ENCODE measurements around the gene CLEC16A. TPM values are rescaled to one million over a fixed set of nuclear protein-coding genes. Genes with fewer than 3 reads are reported as not detected.

CLEC16A gene
- total RNA-seq, 1 donor from 2014 or later, result 20.4 TPM

DNA sequence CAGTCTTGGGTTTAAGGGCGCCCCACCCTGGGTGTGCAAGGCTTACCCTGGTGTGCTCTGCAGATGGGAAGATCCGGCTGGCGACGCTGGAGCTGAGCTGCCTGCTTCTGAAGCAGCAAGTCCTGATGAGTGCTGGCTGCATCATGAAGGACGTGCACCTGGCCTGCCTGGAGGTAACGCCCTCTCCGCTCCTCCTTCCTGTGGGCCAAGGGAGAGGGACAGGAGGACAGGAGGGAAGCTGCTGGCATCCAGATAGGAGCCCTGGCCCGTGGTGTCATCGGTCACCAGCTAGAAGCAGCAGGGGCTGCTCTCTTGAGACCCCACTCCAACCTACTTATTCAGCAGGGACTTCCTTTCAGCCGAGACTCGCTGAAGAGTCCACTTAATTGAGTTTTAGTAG lies 97.8 kb downstream of the CLEC16A start:
- DNase-seq, result no peak

DNA sequence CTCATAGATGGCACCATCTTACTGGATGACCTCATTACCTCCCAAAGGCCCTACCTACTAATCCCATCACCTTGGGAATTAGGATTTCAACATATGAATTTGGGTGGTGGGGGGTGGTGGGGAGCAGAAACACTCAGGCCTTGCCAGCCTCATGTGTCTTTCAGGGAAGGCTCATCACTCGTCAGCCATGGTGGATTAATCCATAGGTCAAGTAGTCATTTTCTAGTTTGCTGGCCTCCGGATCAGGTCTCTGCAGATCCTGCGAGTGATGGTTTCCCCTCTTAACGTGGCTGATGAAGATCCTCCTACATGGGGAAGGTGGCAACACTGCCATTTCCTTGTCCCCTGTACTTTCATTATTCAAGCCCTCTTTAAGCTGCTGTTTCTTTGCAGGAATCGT lies 101.1 kb downstream of the CLEC16A start:
- no peak for DNase-seq

DNA sequence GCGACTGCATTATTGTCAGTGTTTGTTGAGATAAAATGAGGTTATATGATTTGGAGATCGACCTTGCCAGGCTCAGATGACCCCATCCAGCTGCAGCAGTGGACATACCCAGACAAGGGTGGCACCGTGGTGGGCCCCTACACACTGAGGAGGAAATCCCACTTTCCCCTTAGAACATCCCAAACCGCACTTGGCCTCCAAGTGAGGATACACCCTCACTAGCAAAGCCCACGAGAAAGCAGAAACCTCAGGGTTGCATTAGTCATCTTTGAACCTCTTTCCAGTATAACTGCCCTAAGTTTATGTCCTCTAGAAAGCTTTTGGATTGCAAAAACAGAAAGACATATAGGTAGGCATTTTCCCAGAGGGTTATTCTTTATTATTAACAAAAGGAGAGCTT lies 101.5 kb downstream of the CLEC16A start:
- DNase-seq, result no peak

DNA sequence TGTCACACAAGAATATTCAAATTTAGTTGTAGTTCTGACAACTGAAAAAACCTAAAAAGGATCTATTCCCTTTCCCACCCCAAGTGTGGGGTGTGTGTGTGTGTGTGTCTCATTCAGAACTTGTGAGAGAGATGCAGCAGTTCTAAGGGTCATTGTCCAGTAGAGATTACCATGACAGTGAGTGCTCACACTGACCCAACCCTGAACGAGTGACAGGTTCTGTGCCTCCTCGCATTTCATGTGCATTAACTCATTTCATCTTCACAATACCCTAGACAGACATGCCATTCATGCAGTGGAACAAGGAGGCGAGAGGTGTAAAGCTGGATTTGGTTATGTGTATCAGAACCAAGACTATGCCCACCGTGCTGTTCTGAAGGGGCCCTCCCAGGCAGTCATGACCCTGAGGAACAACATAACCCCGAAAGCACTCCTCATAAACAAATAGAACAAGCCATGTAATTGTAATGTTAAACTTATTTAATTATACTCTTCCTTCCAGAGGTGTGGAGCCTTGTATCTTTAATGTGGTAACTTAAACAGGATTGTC lies 102.1 kb downstream of the CLEC16A start:
- no peak for DNase-seq

DNA sequence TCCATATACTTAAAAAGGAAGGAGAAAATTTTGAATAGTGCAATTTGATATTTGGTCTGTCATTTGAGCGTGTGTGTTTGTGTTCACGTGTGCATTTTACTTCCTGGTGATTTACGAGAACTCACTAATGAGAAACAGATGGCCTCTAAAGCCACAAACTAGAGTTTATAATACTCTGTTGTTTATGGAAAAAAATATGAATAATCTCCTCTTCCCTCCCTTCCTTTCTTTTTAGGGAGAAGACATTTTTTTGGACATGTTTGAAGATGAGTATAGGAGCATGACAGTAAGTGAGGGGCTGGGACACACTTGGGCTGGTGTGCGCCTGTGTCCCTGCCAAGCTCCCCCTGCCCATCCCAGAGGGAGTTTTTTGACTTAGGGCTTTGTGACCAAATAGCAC lies 102.7 kb downstream of the CLEC16A start:
- DNase-seq, result no peak

DNA sequence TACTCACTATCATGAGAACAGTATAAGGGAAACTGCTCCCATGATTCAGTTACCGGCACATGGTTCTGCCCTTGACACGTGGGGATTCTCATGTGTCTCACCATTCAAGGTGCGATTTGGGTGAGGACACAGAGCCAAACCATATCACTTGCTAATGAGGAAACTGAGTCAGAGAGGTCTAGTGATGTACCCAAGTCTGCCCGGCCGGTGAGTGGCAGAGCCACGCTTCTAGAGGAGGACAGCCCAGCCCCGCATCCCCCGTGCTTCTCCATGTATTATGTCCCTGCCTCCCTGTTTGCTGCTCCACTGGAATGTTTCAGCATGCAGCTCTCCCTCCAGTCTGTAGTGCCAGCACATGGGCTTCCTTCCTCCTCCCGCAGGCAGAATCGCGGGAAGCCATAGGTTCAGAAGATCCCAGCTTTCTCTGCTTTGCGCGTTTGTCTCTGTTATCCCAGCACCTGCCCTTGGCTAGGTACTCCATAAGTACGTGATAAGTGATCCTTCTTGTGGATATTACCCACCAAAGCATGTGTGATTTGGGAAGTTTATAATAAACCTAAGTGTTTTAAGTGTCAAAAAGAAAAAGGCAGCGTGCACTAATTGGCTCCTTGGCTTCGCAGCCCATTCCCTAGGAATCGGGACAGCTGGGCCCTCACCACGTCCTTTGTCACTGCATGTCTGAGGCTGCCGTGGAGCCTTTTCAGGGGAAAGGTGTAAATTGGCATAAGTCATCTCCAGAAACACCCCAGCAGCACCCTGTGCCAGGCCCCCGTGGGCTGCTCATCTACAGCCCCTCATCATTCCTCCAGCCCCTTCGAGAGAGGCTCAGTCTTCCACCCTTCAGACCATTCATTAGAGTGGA lies 103.8 kb downstream of the CLEC16A start:
- no peak for DNase-seq

DNA sequence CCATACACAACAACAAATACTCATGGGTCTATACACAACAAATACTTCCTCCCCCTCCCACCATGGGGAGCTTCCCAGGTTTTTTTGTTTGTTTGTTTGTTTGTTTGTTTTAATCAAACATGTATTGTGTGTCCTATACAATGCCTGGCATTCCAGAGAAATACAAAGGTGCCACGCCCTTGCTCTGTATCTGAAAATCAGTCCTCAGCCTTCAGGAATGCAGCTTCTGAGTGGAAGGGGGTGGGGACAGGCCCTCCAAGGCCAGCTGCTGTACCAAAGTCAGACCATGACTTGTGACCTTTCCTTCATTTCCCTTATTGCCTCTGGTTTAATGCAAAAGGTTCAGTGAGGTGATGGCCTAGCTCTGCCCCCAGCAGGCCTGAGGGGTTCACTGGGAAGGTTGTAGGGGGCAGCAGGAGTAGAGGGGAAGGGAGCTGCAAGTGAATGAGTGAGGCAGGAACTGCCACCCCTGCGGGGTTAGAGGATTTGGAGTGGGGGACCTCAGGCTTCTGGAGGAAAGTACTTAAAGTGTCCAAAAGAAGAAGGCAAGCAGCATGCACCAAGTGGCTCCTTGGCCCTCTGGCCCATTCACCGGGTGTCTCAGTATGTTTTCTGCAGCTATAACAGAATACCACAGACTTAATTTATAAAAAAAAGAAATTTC lies 105.2 kb downstream of the CLEC16A start:
- DNase-seq, result no peak

DNA sequence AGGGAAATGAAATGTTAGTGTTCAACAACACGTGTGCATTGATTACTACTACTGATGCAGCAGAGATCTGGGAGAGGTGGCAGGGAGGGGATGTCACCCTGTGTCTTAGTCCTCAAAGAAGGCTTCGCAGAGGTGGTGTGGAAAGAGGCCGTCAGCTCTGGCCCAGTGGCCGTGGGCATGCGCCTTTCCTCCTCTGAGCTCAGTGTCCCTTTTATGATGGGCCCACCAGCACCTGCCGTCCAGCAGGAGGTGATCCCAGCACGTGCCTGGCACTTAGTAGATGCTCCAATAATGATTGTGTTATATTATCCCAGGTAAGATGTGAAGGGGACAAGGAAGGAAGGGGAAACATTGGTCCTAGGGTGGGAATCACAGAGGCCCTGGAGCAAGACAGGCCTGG lies 106.2 kb downstream of the CLEC16A start:
- no peak for DNase-seq

DNA sequence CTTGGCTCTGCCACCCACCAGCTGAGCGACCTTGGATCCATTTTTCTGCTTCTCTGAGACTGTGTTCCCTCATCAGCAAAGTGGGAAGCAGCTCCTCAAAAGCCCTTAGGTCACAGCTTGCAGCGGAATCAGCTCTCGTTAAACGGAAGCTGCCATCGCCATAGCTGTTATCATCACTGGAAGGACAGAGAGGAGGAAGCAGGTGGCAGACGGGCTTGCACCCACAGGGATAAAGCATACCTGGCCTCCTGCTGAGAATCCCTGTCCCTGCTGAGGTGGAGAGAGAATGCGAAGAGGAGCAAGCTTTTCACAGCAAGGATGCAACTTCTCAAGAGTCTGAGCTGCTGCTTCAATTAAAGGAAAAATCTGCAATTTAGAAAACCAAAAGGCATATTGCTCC lies 106.6 kb downstream of the CLEC16A start:
- no peak for DNase-seq

DNA sequence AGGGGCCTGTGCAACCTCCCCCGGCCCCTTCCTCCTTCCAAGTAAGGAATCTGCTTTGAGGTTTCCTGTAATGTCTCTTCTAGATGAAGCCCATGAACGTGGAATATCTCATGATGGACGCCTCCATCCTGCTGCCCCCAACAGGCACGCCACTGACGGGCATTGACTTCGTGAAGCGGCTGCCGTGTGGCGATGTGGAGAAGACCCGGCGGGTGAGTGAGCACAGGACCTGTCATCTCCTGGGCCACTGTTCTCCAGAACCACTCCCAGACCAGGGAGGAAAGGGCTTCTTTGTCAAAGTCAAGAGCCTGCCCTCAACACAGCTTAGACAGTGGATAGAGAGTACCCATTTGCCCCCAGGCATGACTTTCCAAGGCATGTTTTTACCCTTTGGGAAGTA lies 107.1 kb downstream of the CLEC16A start:
- no peak for DNase-seq

DNA sequence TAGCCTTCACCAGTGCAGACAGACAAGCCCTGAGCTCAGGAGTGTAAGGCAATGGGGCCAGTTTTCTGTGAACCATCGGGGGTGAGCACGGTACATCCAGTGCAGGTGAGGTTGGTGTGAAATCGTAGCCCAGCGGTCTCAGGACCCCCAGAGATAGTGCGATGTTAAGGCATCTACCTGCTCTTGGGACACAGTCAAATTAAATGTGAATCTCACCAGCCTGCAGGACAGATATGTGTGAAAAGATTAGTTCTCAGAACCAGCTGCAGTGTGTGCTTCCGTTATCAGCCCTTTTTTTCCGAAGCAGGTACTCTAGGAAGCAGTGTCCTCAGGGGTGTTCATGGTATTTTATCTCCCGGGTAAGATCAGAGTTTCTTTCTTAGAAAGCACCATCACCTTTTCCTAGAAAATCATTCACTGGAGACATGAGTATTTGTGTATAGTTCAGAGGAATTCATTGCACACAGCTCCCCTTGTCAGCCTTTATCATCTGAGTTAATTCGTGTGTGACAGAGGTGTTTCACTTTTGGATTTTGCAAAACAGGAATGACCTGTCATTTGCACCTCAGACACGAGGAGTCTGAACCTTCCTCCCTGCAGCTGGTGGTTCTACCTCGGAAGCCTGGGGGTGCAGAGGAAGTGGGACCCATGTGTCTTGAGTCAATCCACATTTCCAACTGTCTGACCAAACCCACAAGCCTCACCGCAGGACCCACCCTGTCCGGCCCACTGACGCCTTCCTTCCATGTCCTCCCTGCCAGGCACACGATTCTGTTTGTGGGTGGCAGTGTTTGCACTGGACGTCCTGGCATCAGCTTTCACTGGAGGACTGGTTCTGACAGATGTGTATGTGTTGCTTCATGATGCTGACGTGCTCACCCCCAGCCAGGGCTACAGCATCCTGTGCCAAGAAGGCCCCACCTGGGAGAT lies 107.8 kb downstream of the CLEC16A start:
- DNase-seq, result no peak

DNA sequence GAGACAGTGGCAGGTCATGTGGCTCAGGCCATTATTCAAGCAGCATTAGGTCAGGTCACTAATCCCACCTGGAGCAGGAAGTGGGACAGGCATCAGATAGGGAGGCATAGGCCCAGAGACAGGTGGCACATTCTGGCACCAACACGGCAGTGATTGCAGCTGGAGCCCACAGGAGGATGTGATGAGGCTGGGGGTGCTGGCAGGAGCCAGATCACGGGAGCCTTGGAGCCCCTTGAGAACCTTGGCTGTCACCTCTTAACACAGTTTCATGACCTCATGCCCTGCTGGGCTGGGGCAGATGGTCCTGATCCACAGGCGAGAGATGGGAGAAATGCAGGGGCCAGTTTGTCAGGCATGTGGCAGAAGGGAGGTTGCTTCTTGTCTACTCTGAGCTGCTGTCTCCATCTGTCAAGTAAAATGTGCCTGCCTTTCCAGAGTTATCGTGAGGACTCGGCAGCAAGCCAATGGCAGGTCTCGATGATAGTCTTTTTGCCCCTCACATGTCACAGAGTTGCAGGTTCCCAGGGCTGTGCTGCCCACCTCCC lies 109.6 kb downstream of the CLEC16A start:
- no peak for DNase-seq

DNA sequence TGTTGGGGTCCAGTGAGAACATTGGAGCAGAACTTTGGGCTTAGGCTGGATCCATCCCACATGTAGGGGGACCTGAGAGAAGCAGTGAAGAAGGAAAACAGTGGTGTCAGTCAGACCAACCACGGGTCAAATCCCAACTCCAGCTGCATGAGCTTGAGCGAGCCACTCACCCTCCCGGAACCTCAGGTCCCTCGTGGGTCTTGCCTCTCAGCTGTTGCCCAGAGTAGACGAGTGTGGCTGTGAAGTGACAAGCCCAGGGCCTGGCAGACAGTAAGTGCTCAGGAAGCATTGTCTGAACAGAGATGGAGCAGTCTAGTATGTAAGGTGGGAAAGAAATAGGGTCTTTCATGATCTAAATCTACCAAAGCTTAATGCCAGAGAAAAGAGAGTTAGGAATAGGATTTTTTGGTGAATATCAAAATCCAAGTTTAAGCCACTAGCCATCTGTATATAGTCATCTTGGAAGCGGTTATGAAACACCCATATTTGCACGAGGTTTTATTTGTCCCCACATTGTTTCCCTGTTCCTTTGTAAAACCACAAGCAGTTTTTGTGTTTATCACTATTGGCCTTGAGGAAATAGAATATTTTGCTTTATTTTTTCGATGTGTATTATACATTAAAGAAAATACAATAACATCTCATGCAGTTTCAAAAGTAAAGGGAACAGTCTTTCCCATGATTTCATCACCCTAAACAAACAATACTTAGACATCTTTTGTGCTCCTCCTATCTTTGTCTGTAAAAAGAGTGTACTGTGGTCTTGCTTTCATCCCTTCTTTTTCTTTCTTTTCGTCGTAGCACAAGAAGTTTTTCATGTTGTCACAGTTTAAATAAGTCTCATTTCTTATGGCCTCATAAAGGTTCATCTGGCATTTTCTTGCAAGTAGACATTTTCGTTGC lies 112.0 kb downstream of the CLEC16A start:
- DNase-seq, result no peak

DNA sequence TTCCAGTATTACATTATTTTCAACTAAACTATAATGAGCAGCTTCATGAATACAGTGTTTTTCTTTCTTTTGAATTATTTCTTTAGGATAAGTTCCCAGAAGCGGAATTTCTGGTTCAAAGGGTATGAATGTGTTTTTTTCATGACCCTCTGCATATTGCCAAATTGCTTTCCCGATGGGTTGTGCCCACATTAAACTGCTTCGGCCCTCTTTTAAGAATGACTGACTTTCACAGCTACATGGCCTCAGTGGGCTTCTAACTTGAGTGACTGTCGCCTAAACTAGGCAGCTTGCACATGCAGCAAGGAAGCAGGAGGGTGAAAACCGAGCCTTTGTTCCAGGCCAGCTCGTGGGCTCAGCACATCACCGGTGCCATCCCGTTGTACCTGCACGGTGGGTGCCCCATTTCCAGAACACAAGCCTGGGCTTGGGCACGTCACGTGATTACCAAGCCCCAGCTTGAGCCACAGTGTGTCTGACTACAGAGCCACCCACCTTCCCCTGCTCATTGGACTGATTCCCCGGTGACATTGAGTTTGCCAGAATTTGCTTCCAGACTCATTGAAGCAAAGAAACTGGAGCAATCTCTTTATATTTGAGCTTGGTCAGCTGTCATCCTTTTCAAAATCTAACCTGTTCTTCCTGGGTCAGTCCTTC lies 112.8 kb downstream of the CLEC16A start:
- no peak for DNase-seq

DNA sequence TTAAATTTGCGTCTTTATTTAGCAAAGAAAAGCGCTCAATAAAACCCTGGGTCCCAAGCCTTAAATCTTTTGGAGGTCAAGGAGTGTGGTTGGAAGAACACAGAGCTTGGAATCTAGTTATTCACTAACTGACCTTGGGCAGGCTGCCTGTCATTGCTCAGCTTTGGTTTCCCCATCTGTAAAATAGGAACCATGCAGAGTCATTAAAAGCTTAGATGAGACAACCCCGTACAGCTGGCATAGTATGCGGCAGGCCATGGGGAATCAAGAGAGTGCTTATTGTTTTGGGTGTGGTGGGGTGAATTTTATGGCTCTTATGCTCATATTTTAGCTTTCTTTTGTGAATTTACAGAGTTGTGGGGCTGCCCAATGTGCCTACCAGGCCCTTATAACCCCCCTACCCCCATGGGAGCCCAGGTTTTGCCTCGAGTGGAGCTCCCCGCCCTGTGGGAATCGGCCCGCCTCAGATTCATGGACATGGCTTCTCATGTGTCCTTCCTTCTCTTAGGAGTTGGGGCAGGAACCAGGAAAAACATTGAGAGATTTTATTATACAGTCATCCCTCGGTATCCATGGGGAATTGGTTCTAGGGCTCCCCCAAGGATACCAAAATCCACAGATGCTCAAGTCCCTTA lies 113.5 kb downstream of the CLEC16A start:
- DNase-seq, result no peak

DNA sequence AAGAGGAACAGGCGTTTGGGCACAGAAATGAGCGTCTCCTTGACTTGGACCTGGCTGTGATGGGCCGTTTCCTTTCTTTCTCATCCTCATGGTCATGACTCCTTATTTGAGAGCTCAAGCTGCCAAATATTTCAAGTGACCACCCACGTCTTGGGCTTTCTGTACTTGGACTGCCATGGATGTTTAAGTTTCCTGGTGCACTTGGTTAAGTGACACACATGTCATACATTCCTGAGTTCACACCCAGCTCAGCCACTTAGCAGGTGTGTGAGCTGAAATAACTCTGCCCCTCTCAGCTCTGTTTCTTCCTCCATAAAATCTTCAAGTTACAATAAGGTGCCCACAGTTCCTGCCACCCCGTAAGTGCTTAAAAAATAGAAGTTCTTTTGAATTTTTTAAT lies 114.5 kb downstream of the CLEC16A start:
- no peak for DNase-seq

DNA sequence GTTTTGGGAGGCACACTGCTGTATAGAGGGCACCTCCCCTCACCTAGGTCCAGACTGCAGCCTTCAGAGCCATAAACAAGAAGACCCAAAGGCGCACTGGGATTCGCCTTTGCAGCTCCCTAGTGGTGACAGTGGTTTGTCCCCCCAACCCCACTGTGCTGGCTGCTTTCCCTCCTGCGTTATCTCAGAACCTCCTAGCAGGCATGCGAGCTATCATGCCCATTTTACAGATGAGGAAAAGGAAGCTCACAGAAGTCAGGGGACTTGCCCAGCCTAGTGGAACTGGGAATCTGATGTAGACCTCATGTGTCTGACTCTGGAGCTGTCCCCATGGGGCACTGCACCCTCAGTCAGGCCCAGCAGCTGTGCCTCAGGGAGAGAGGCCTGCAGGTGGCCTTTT lies 115.2 kb downstream of the CLEC16A start:
- DNase-seq, result no peak

DNA sequence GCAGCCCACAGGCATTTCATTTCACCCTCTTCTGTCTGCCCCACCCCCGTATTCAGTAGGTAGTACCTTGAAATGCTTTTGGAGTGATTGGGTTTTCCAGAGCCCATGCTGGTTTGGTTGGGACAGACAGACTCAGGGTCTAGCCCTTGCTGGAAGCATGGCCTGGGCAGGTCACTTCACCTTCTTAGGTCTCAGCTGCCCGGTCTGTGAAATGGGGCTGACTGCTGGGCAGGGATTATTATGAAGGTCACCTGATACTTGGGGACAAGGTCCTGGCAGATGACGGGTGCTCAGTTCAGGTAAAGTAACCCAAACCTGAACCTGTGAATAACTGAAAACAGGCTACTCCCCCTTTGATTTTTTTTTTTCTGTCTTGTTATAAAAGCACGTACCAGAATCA lies 116.0 kb downstream of the CLEC16A start:
- DNase-seq, result no peak

DNA sequence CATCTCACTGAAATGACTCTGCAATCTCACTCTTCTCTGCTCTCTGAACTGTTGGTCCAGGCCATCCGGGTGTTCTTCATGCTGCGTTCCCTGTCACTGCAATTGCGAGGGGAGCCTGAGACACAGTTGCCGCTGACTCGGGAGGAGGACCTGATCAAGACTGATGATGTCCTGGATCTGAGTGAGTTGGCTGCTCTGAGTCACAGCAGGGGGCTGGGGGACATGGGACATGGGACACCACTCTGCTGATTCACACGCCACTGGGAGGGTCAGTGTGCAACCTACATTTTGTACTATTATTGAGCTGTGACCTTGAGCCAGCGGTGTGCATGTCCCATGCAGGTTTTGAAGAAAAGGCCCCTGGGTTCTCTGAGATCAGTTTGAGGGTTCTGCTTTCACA lies 116.5 kb downstream of the CLEC16A start:
- DNase-seq, result no peak

DNA sequence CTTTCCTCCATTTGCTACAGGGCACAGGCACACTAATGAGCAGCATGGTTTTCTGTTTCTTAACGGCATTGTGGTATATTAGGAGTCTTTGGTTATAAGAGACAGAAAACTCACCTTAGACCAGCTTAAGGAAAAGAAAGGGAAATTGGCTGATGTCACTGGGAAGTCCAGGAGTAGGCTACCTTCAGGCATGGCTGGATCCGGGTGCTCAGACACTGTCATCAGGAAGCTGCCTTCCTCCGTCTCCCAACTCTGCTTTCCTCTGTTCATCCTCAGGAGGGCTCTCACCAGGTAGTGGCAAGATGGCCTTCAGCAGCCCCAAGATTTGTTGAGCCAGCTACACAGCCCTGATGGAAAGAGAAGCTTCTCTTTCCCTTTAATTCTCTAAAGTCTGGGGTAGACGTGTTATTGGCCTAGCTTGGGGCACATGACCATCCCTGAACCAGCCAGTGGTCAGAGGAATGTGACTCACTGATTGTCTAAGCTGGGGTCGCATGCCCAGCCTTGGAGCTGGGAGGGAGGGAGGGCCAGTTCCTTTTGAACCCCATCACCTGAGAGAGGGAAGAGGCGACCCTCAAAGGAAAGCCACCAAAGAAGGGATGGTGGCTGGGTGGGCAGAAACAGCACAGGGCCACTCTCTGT lies 117.4 kb downstream of the CLEC16A start:
- no peak for DNase-seq

Data from occipital lobe (tissue), 2 donors.